Activated naive CD4-positive, alpha-beta T cell (primary cell): ENCODE results near the gene UBE2M.

Source experiments
- DNase-seq, 4 experiments: peaks; one replicate each; lab custom pipeline; 2025; lab: John Stamatoyannopoulos, UW

UBE2M gene

DNA sequence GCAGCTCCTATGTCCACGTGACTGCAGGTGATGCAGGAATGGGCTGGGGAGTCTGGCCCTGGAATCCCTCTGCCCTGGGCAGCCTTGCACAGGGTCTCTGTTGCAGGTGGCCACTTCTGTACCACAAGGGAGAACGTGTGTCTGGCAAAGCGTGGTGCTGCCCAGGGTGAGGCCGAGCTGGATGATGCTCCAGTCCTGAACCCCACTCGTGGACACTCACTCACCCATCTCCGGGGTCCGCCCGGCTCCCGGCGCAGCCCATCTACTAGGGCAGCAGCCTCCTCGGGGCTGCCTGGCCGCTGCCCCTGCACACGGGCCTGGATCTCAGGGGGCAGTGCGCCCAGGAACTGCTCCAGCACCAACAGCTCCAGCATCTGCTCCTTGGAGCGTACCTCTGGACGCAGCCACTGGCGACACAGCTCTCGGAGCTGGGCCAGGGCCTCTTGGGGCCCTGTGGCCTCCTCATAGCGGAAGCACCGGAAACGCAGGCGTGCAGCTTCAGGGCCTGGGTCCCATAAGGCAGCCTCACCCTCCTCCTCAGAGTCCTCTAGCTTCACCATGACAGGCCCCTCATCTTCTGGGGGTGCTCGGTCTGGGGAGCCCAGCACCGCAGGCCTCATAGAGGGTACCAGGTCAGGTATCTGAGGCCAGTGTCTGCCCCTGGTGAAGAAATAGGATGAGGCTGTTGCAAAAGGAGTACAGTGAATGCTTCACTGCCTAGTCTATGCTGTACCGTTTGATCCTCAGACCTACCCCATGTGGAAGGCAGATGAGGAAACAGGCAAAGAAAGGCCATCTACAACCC lies 12.6 kb upstream of the UBE2M start:
- no peak for DNase-seq

DNA sequence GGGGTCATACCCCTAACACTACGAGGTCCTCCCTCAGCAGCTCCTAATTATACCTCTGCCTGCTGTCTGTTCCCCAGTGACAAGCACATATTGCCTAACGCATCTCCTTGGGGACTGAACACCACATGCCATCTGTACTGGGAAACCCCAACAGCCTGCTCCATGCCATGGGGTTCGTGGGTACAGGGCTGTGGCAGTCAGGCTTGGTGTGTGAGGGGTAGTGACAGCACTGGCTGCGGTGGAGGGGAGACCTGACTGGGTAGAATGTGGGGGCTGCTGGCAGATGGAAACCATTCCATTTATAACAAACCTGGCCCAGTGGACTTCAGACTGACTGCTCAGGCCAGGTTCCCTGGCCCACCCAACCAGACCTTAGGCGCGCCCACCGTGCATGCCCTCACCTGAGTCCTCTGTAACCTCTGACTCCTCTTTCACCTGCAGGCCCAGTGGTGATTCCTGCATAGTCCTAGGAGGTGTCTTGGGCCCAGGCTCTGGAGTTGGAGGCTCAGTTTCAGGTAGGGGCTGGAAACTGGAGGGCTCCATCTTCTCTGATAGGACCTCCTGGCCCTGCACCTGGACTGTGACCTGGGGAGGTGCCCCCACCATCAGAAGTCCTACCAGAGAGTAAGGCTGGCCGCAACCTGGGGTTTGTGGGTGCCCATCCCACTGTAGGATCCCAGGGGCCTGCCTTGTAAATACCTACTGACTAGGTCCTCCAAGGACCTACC lies 11.7 kb upstream of the UBE2M start:
- DNase-seq, result no peak

DNA sequence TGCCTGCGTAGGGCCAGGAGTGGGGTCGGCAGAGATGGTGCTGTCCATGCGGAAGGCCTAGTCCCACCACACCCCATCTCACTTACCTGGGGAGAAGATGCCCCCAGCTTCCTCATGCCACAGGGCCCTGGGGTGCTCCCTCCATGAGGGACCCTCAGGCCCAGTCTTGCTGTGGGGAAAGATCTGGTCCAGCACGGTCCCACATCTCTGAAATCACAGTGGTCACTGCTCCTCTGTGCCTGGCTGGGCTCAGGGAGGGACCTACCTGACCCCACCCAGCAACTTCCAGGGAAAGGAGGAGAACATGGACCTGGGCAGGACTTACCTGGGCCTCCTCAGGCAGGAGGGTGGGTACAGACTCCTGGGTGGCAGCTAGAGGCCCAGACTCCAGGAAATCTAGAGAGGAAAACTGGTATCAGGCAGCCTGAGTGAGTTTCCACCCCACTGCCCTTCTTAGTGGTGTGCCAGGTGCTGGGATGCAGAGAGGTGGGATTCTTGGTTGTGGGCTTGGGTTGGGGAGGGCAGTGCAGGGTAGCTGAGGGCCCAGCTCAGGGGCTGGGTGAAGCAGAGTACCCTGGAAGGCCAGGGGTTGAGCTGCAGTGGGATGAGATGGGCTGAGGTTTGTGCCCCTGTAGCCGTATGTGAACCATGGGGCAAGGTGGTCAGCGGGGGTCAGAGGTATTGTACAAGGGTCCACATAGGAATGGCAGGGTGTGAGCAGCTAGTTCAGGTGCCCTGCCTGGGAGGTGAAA lies 11.0 kb upstream of the UBE2M start:
- no peak for DNase-seq

DNA sequence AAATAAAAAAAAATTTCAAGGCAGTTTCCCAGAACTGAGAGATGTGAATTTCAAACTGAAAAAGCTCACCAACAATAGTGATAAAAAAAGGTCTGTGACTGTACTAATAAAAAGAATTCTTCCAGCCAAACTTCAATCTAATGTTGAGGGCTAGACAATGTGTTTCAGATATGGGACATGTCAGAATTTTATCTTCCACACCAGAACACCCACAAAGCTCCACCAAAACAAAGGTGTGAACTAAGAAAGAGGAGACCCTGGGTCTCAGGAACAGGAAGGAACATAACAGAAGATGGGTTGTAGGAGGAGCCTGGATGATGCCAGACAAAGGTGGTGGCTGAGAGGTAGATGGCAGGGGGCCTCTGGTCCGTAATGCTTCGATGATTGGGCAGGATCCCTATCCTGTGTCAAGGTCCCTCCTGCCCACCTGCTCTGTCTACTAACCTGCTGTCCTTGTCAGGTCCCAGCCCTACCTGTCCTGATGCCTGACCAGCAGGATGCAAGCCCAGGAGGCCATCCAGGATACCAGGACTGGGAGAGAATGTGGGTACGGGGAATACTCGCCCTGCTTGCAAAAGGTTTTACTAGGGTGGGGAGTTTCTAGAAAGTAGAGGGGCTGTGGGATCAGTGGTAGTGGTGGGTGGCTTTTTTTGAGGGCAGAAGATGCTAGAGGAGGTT lies 10.2 kb upstream of the UBE2M start:
- DNase-seq, result no peak

DNA sequence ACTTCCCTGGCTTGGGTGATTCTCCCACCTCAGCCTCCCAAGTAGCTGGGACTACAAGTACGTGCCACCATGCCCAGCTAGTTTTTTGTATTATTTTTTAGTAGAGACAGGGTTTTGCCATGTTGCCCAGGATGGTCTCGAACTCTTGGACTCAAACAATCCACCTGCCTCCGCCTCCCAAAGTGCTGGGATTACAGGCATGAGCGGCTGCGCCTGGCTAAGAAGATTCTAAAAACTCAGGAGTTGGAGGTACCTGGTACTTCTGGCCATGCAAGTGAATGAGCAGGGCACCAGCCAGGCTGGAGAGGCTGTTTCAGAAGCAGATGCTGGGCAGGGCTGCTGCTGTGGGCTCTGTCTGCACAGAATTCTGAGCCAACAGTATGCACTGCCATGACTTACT lies 8.6 kb upstream of the UBE2M start:
- no peak for DNase-seq

DNA sequence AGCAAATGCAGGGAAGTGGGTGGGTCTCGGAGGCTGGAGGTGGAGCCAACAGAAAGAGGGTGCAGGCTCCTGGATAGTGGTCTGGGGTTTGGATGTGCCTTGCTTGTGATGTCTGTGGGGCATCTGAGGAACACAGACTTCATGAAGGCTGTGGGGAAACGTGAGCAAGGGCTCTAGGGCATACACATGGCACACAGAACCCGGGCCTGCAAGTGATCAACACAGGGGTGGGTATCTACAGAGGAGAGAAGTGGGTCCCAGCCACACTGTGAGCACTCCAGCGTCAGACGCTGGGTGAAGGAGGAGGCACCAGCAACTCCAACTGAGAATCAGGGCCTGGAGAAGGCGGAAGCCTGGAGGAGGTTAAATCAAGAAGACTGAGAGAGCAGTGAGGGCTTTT lies 5.4 kb upstream of the UBE2M start:
- no peak for DNase-seq

DNA sequence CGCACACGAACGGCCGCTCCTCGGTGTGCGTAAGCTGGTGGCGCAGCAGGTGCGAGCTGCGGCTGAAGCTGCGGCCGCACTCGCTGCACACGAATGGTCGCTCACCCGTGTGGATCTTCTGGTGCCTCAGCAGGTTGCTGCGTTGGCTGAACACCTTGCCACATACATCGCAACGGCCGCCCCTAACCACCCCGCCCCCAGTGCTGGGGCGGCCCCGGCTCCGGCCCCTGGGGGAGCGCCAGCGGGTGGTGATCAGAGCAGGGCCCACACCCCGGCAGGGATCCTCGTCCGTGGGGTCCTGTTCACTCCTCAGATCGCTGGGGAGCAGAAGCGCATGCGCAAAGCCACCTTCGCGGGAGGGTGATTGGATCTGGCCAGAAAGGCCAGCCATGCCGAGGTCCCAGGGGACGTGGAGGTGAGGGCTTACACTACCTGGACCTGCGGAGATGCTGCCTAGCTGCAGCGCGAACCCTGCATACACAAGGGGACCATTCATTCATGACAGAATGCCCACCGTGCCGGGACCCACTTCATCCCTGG lies 4.7 kb upstream of the UBE2M start:
- DNase-seq, result no peak

DNA sequence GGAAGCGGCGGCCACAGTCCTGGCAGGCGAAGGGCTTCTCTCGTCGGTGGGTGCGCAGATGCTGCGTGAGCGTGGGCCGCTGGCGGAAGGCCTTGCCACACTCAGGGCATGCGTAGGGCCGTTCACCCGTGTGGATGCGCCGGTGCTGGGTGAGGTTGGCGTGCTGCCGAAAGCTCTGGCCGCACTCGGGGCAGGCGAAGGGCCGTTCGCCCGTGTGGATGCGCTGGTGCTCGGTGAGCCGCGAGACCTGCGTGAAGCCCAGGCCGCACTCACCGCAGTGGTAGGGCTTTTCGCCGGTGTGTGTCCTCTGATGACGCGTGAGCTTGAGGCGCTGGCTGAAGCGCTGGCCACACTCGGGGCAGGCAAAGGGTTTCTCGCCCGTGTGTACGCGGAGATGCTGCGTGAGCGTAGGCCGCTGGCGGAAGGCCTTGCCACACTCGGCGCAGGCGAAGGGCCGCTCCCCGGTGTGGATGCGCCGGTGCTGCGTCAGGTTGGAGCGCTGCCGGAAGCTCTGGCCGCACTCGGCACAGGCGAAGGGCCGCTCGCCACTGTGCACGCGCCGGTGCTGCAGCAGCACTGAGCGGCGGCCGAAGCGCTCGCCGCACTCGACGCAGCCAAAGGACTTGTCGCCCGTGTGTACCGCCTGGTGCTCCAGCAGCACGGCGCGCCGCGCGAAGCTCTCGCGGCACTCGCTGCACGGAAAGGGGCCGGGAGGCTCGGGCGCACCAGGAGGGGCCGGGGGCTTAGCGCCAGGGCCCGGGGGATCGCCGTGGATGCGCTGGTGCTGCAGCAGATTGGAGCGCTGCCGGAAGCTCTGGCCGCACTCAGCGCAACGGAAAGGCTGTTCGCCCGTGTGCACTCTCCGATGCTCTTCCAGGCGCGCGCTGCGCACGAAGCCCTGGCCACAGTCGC lies 4.0 kb upstream of the UBE2M start:
- no peak for DNase-seq

DNA sequence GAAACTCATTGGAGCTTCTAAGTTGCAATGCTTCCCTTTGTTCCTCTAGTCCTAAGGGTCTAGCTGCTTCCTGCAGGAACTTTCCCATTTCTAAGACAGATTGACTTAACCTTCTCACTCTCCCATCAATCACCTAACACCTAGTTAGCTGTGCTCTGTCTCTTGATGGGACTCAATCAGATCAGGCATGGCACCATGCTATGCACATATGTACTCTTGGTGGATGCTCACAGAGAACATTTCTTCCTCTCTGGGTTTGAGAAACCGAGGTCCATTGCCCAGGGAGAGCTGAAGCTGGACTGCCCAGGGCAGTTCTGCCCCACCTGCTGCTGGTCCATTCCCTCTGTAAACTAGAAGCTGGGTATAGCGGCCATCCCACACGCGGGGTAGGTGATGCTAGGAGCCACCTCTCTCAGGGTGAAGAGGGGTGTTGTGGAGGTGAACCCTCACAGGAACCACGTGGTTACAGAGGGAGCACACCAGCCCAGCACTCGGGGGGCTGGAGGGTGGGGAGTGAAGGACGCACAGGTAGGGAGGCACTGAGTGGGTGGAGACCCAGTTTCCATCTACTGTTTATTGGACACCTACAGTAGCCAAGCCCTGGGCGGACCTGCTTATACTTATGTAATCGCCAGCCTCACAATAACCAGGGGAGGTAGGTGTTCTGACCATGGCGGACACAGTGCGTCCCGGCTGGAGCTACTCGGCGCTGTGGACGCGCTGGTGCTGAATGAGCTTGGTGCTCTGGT lies 3.1 kb upstream of the UBE2M start:
- DNase-seq, result no peak

DNA sequence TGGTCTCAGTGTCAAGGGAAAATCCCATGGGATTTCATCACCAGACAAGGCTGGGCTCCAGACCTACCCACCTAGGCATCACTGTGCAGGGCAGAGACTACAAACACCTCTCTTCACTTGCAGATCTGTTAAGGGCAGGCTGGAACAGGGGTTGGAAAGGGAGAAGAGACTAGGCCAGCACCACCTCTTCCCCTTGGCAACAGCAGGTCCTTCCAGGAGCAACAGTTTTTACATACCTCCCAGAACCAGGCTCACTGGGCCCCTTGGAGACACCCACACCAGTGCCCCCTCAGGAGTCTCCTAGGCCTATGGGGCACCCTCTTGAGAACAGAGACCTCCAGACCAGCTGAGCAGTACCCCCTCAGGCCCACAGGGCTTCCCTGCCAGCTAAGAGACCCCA lies 2.5 kb upstream of the UBE2M start:
- no peak for DNase-seq

DNA sequence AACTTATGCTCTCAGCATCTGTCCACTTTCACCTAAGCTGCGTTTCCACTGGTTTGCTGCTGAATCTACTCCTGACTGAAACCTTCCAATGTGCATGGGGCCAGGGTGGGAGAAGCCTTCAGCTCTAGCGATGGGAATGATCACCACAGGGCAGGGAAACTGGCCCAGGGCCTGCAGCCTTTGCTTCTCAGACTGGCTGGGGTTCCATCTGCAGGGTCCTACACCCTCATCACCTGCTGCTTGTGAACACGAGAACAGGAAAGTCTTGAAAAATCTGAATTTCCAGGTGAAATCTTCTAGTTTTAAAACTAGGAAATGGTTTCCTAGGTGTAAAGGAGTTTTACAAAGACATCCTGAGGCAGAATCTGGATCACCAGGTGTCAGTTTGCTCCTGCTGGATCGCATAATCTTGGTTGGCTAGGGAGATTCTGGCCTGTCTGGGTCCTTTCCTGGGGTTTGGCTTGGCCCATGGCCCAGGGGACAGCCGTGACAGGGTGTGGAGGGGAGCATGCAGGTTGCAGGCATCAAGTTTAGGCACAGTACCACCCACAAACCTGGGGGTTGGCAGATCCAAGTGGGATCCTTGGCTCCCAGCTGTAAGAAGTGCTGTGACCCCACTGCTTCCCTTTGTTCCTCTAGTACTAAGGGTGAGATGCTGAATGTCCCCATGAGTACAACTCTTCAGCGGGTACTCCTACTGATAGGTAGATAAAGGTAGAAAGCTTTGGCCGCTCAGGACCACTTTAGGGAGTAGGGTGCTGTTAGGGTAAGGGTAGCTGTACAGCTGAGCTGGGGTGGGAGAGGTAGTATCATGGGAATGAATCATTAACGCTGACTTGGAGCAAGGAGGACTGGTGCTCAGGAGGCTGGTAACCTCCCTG lies 1.8 kb upstream of the UBE2M start:
- no peak for DNase-seq

DNA sequence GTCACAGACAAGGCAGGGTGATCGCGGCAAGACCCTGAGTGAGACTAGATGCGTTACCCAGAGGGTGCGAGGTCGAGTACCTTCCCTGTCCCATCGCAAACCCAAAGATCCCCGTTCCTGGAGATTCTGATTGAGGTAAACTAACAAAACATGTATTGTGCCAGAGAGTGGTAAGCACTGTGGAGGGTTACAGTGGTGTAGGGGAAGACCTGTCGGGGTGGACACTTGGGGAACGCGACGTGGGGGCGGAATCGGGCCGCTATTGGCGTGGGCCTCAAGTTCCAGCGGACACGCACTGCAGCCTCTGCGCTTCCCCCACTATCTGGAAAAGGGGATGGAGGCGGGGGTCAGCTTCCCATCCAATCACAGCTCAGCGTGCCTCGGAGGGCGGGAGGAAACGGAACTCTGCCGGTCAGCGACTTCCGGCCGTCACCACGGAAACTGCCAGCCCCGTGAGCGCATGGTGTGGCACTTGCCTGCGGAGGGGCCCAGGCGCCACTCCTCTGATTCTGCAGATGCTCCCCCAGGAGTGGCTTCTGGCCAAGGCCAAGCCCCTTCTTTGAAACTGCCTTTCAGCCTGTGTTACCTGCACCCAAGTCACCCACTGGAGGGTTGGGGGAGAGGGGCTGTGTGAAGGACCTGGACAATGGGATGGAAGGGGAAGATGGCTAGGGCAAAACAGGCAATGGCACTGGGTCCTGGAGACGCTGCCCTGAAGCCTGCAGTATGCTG lies 1.0 kb upstream of the UBE2M start:
- no peak for DNase-seq

DNA sequence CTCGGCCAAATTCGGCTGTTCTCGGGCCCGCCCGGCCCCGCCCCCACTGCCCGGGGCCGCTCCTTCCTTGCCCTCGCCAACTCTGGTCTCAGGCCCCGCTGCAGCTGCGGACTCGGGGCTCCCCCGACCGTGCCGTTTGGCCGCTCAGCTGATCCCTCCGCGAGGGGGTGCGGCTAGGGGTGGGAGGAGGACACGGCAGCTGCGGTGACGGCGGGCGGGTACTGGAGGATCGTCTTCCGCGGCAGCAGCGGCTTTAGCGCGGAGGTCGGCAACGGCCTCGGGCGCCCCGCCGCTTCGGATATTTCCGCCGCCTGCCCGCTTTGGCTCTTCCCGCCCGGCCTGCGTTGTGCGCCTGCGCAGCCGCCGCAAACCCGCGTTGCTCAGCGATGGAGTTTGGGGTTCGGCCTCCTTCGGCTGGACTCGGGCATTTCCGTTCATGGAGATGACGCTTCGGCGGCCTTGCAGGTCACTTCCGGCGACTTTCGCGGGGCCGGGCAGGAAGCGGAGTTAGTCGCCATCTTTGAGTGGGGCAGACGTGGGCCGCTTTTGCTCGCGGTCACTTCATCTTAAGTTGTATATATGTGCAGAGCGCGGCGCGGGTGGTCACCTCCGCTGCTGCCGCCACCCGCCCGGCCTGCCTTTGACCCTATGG lies 338 bp upstream of the UBE2M start:
- no peak for DNase-seq

DNA sequence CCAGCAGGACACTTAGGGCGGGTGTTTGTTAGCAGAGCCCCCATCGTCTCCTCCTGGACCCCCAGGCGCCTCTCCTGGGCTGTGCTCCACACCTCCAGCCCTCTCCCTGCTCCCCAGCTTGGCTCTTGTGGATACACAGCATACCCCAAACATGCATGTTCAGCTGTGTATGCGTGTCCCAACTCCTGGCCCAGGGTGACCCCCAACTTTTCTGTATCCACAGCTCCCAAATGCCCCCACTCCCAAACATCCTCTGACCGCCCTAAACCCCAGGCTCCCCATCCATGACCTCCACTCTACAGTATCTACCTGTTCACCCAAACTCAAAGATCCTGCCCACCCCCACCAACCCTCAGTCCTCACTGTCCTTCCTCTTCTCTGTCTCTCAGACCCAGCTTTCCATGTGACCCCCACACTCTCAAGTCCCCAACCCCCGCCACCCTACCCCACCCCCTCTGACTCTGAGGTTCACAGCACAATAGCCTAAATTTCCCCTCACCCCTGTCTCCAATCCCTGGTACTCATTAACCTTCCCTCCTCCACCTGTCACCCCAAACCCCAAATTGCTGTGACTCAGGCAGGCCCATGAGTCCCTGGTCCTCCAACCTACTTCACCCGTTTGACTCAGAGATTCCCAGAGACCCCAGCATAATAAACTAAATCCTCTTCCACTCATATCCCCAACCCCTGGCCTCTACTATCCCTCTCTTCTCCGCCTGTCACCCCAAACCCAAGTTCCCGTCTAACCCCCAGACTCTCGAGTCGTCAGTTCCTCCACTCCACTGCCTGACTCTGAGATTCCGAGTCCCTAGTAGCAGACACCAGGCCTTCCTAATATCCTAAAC lies 968 bp downstream of the UBE2M start:
- DNase-seq, result no peak

DNA sequence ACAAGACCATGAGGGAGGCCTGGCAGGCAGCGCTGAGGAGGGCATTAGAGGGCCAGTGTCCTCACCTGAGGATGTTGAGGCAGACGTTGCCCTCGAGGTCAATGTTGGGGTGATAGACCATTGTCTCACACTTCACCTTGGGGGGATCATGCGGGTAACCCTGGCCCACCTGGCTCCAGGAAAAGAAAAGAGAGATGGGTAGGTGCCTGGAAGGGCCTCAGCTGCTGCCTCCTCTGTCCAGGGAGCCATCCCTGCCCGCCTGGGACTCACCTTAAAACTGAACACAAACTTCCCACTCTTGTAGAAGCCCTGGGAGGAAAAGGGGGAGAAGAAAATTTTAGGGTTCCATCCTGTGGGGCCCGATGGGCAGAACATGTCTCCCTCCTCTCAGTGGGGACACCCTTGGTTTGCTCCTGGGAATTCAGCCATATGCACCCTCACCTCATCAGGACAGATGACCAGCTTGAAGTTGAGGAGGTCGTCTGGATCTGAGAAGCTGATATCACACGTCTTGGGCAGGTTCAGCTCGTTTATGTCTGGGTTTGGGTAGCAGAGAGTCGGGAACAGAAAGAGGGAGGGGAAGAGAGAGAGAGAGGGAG lies 1.7 kb downstream of the UBE2M start:
- no peak for DNase-seq

DNA sequence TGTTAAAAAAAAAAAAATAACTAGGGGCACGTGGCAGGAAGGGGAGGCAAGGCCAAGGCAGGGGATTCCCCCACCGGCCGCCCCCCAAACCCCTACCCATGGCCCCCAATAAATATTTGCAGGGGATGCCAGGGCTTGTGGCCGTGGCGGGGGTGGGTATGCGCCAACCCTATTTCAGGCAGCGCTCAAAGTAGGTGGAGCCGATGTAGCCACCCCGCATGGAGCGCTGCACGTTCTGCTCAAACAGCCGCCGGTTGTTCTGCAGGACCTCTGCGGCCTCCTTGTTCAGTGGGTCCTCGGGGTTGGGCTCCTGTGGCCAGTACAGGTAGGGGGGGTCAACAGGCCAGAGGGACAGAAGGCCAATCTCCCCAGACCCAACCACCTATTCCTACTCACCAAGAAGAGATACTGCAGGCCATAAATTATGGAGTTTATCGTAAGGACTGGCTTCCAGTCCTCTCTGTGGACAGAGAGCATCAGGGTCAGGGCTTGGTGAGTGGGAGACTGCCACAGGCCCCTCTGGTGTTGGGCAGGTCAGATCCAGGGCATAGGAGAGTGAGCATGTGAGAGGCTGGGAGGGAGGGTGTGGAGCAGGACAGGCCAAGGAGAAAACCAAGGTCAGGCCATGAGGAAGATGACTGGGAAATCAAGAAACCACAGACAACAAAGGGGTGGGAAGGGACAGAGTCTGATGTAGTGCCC lies 2.3 kb downstream of the UBE2M start:
- no peak for DNase-seq
